ENCODE results near the gene HOXC4.

GRCh38 chr12:54022960-54023884 is 30.4 kb upstream of the HOXC4 start:
- no peak for TF ChIP-seq CTCF (IDR thresholded peaks at IDR 0.05; ENCODE audit: low read depth, low read length)
- TF ChIP-seq EZH2phosphoT487 (IDR thresholded peaks at IDR 0.05; ENCODE audit: low read depth): no peak
